ENCODE measurements around the gene FAH.

GRCh38 chr15:80194186-80194585 lies 41.4 kb downstream of the FAH start:
- TF ChIP-seq CTCF (conservative IDR thresholded peaks at IDR 0.05), result no peak
- no peak for TF ChIP-seq ZFX (IDR thresholded peaks at IDR 0.05)

Measured in C4-2B (cell line).